GM19025 (cell line): ENCODE data around the gene MBLAC1.
A peak's percentile ranks its signal among the peaks of the same experiment; 100 is the strongest.
"Not testable (repeated sequence)": the region's sequence is repeated elsewhere in the genome, so short reads cannot be mapped to it uniquely, and the experiment has no call there.

Experiments used
- ATAC-seq: cut with Tn5 transposase; IDR thresholded peaks from one replicate; pipeline ENCODE4 v1.9.1; 2021; ENCODE audit warnings: mild to moderate bottlenecking, low read depth, moderate library complexity; ENCODE audit not compliant: unreplicated experiment

The MBLAC1 gene

DNA sequence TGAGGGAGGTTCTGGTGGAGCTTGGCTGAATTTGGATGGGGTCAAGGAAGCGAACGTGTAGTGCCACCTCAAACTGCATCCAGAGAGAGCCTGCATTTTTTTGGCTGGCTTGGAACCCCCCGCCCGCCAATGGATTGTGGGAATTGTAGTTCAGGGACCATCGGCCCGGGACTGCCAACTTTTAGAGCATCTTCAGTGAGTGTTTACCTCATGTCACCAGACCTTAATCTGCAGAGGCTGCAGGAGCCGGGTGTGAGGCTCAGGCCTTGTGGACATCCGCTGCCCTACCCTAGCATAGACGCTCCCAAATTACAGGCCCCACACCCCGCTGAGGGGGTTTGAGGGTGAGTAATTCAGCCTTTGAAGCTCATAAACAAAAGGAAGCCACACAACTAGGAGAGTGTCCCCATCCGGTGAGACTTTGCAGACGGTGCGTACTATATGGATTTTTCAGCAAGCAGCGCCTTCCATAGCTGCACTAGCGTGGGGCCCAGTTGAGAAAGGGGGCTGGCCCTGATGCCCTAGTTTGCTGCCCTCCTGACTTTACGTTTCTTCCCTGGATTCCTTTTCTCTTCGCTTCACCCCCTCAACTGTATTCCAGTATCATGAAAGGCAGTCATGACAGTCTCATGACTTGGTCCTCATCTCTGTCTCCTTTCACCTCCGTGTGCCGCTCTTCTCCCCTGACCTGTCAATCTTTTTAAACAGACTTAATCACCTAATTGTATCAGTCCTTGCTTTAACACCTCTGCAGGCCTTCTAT, 6.6 kb upstream of the MBLAC1 start:
- peak; percentile 23 for ATAC-seq

DNA sequence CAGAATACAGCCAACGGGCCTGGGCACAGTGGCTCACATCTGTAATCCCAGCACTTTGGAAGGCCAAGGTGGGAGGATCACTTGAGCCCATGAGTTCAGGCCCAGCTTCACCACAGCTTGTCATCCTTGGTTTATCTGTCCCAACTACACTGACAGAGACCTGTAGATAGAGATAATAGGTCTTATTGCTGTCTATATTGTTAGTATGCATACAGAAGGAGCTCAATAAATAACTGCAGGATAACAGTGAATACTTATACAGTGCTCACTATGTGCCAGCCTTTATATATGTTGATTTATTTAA, 6.1 kb upstream of the MBLAC1 start:
- no peak for ATAC-seq

DNA sequence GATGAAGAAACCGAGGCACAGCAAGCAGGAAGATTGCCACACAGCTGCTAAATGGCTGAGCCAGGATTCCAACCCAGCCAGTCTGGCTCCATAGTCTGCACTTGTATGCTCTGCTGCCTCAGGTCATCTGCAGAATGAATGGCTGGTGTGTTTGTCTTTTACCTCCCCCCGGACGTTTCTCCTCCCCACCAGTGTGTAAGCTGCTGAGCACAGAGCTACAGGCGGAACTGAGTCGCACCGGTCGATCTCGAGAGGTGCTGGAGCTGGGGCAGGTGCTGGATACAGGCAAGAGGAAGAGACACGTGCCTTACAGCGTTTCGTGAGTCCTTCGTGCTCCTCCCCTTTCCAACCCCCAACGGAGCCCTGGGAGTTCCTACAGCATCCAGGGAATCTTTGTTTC, 4.7 kb upstream of the MBLAC1 start:
- ATAC-seq, result no peak

DNA sequence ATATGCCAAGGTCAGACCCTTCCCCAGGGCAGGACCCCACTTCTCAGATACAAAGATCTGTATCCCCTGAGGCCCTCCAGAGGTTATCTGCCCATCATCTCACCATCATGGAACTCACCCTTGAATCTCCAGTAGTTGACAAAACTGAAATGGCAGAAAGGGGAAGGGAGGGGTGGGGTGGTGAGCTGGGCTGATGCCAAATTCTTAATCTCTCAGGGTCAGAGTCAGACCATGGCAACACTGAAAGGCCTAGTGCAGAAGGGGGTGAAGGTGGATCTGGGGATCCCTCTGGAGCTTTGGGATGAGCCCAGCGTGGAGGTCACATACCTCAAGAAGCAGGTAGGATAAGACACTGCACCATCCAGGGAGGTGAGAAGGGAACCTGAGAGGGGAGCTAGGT, 4.2 kb upstream of the MBLAC1 start:
- ATAC-seq, result no peak

- ATAC-seq, result no peak
Observed at GRCh38 chr7:100124301-100125230, 2.2 kb upstream of the MBLAC1 start.

- peak; percentile 21 for ATAC-seq
Observed at GRCh38 chr7:100126239-100126930, 382 bp upstream of the MBLAC1 start.

DNA sequence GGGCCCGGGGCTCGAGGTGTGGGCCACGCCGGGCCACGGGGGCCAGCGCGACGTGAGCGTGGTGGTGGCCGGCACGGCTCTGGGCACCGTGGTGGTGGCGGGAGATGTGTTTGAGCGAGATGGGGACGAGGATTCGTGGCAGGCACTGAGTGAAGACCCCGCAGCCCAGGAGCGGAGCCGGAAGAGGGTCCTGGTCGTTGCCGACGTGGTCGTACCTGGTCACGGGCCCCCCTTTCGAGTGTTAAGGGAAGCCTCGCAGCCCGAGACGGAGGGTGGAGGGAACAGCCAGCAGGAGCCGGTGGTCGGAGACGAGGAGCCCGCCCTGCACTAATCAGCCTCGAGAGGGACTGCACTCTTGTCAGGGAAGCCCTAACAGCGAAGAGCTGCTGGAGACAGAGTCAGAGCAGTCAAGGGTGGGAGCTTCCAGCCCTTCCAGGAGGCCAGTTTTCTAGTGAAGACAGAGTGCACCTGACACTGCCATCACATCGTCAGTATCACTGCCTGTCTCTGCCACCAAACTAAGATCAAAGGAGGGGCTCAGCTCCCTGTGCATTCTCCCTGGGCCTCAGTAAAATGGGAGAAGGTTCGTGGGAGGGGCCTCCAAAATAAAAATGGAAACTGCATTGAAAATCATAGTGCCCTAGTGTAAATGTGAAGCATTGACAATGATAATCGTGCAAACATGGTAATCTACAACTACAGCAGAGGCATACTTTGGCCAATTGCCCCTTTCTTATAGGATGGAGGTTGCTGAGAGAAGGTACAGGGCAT, 1.3 kb downstream of the MBLAC1 start:
- no peak for ATAC-seq

- ATAC-seq, result no peak
Observed at GRCh38 chr7:100128637-100128963, 1.8 kb downstream of the MBLAC1 start.

- not testable (repeated sequence) for ATAC-seq
Observed at GRCh38 chr7:100130220-100130607, 3.4 kb downstream of the MBLAC1 start.

DNA sequence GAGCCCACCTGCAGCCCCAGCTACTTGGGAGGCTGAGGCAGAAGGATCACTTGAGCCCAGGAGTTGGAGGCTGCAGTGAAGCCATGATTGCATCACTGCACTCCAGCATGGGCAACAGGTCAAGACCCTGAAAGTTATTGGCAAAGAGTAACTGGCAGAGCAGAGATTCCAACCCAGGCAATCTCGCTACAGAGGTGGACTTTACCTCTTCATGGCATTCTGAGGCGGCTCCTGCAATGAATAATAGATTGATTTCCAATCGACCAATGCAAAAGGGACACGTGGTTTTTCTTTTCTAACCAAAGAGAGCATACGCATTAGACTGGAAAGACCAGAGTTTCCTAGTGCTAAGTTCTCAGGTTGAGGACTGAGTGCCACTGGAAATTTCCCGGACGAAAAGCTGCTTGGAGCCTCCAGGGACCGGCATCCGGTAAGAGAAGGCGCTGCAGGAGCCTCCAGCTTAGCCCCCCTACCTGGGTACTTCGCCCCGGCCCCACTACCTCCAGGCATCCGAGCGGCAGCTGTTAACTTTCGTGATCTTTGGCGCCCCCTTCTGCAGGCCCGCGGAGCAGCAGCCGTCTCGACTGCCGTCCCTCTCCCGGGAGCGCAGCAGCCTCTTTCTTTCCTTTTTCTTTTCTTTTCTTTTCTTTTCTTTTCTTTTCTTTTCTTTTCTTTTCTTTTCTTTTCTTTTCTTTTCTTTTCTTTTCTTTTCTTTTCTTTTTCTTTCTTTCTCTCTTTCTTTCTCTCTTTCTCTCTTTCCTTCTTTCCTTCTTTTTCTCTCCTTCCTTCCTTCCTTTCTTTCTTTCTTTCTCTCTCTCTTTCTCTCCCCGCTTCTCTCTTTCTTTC, 4.1 kb downstream of the MBLAC1 start:
- ATAC-seq, result no peak

GRCh38 chr7:100132126-100132525, 5.4 kb downstream of the MBLAC1 start:
- ATAC-seq, result no peak

DNA sequence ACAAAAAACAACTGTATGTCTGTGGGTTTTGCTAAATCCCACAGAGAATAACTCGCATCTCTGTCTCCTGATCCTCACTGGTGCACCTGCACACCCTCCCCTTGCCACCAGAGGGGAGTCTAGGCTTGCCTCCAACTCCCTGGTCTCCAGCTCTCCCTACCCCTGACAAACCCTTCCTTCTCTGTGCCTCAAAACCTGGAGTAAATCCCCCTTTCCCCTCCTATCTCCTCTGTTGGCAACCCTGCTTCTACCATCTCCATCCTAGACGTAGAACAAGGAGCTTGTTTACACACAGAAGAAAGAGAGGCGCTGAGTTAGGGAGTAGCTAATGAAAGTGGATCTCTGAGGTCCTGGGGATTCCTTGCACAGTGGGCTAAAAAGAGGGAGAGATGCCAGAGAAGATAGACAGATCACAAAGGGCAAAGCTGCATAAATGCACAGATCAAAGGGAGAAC, 6.0 kb downstream of the MBLAC1 start:
- peak; percentile 67 for ATAC-seq

GRCh38 chr7:100137851-100138760, 11.3 kb downstream of the MBLAC1 start:
- ATAC-seq, result no peak

GRCh38 chr7:100141555-100141949, 14.8 kb downstream of the MBLAC1 start:
- ATAC-seq, result no peak

GRCh38 chr7:100142461-100142860, 15.7 kb downstream of the MBLAC1 start:
- ATAC-seq, result no peak

DNA sequence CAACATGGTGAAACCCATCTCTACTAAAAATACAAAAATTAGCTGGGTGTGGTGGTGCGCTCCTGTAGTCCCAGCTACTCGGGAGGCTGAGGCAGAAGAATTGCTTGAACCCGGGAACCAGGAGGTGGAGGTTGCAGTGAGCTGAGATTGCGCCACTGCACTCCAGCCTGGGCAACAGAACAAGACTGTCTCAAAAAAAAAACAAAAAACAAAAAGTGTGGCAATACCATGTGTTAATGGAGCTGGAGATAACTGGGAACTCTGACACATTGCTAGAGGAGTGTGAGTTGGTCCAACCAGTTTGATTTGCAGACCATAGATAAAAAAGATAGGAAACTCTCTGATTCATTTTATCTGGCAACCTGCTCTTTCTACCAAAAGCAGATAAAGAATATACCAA, 19.6 kb downstream of the MBLAC1 start:
- ATAC-seq, result not testable (repeated sequence)

DNA sequence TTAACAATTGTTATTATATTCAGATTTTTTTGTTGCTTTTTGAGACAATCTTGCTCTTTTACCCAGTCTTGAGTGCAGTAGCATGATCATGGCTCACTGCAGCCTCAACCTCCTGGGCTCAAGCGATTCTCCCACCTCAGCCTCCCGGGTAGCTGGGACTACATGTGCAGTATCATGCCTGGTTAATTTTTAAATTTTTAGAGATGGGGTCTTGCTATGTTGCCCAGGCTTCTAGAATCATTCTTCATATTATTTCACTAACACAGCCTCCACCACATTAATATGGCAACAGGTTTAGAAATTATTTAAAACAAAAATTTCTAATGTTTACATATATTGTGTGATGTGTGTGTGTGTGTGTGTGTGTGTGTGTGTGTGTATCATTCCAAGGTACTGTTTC, 20.5 kb downstream of the MBLAC1 start:
- no peak for ATAC-seq

- no peak for ATAC-seq
Observed at GRCh38 chr7:100148225-100148558, 21.4 kb downstream of the MBLAC1 start.
